ENCODE results near the gene NEK9. TPM values are rescaled to one million over a fixed set of nuclear protein-coding genes. Genes with fewer than 3 reads are reported as not detected.

Gene NEK9
- total RNA-seq, 6 donors from 2014 or later, result 37.5 to 96.4 (median 78.9) TPM

- ATAC-seq (ENCODE audit: low FRiP score in 2 of 2) (peak; percentile 83 to 89), DNase-seq (peak; percentile 81 to 96)
- TF ChIP-seq POLR2AphosphoS5 (IDR thresholded peaks at IDR 0.05) (peak; percentile 61 to 78), CTCF (IDR thresholded peaks at IDR 0.05) (peak in 1 of 6 experiments; percentile 11), EP300 (IDR thresholded peaks at IDR 0.05) (peak in 2 of 4 donors; percentile 24 to 50), POLR2A (IDR thresholded peaks at IDR 0.05) (peak in 3 of 4 donors; percentile 63 to 86 (median 77))
- 0 to 1% methylated on average over 26 to 55 of the region's 59 CpGs for WGBS, 2 donors
- Histone ChIP-seq H3K9me3 (no peaks in the 10 kb centered on the region), H3K36me3 (peaks cover 0 to 6% (median 0%) of the 10 kb centered on the region in 4 donors), H3K27me3 (no peaks in the 10 kb centered on the region), H3K4me1 (peaks cover 19 to 37% (median 26%) of the 10 kb centered on the region in 4 donors), H3K4me3 (peak within 1 kb of the TSS; percentile 41 to 64 (median 56)), H3K27ac (peak within 1 kb of the TSS; percentile 87 to 93 (median 90))
These were observed 75.8 kb downstream of the NEK9 start, which contains the start of gene MLH3 for GRCh38 chr14:75050852-75051555. Gene MLH3, minus strand, starts transcription at chr14:75051467. Its CDS starts 1,812 bp downstream, at chr14:75049655.

- peak overlapping the region; percentile 87 to 93 (median 90) for H3K27ac ChIP-seq
- ATAC-seq (ENCODE audit: low FRiP score in 2 of 2) (peak in 1 of 2 donors; percentile 64), DNase-seq (no peak)
- peak overlapping the region in 1 of 4 donors; percentile 61 for H3K4me3 ChIP-seq
- no peak for TF ChIP-seq EP300 (IDR thresholded peaks at IDR 0.05)
- no peak for TF ChIP-seq CTCF (IDR thresholded peaks at IDR 0.05)
- no peak for TF ChIP-seq POLR2A (IDR thresholded peaks at IDR 0.05)
- no peak for TF ChIP-seq POLR2AphosphoS5 (IDR thresholded peaks at IDR 0.05)
- no peaks in the 10 kb centered on the region for H3K9me3 ChIP-seq
- WGBS, 2 donors, result 39 to 57% methylated on average over 3 of the region's 3 CpGs
- peaks cover 0 to 6% (median 0%) of the 10 kb centered on the region in 4 donors for H3K36me3 ChIP-seq
- H3K27me3 ChIP-seq, result no peaks in the 10 kb centered on the region
- H3K4me1 ChIP-seq, result peaks cover 20 to 44% (median 33%) of the 10 kb centered on the region in 4 donors
These were observed 77.1 kb downstream of the NEK9 start for GRCh38 chr14:75049731-75050201.

GRCh38 chr14:75049136-75049535, 77.7 kb downstream of the NEK9 start:
- Histone ChIP-seq H3K27me3 (no peaks in the 10 kb centered on the region), H3K9me3 (no peaks in the 10 kb centered on the region), H3K27ac (peak overlapping the region; percentile 60 to 92 (median 88)), H3K4me3 (no peak overlapping the region), H3K4me1 (peaks cover 27 to 50% (median 36%) of the 10 kb centered on the region in 4 donors), H3K36me3 (peaks cover 0 to 6% (median 0%) of the 10 kb centered on the region in 4 donors)
- ATAC-seq (ENCODE audit: low FRiP score in 2 of 2) (no peak), DNase-seq (no peak)
- 88% methylated on average over 5 of the region's 5 CpGs for WGBS, 2 donors
- TF ChIP-seq CTCF (IDR thresholded peaks at IDR 0.05) (no peak), EP300 (IDR thresholded peaks at IDR 0.05) (no peak), POLR2A (IDR thresholded peaks at IDR 0.05) (no peak), POLR2AphosphoS5 (IDR thresholded peaks at IDR 0.05) (no peak)

- WGBS, 2 donors, result 90% methylated on average over 2 of the region's 2 CpGs
- Histone ChIP-seq H3K4me3 (no peak overlapping the region), H3K4me1 (peaks cover 27 to 58% (median 37%) of the 10 kb centered on the region in 4 donors), H3K9me3 (no peaks in the 10 kb centered on the region), H3K27ac (no peak overlapping the region), H3K27me3 (no peaks in the 10 kb centered on the region), H3K36me3 (peaks cover 0 to 6% (median 0%) of the 10 kb centered on the region in 4 donors)
- ATAC-seq (ENCODE audit: low FRiP score in 2 of 2), result no peak
- no peak for DNase-seq
- TF ChIP-seq POLR2AphosphoS5 (IDR thresholded peaks at IDR 0.05), result no peak
- no peak for TF ChIP-seq EP300 (IDR thresholded peaks at IDR 0.05)
- no peak for TF ChIP-seq POLR2A (IDR thresholded peaks at IDR 0.05)
- no peak for TF ChIP-seq CTCF (IDR thresholded peaks at IDR 0.05)
These were observed 78.7 kb downstream of the NEK9 start for GRCh38 chr14:75048101-75048500.

All from upper lobe of left lung (tissue), 6 donors.